Trophoblast cell (in vitro differentiated cells and primary cell): ENCODE results near the gene CRIM1.

Experiments used
- DNase-seq, 2 donors: peaks; one replicate each; pipeline ENCODE4 v3.0.0-alpha.2; 2016
- H2AFZ ChIP-seq: 2 replicates; pipeline ENCODE4 v1.6.1; 2013; ENCODE audit warnings: low read length, moderate library complexity, mild to moderate bottlenecking; ENCODE audit not compliant: insufficient read depth, poor library complexity
- H2AK5ac ChIP-seq: 2 replicates; pipeline ENCODE4 v1.6.1; 2013; ENCODE audit warnings: mild to moderate bottlenecking, low read length
- H2BK120ac ChIP-seq: 2 replicates; pipeline ENCODE4 v1.6.1; 2013; ENCODE audit warnings: low read length, mild to moderate bottlenecking, moderate library complexity; ENCODE audit not compliant: insufficient read depth, poor library complexity
- H2BK12ac ChIP-seq: 2 replicates; pipeline ENCODE4 v1.6.1; 2013; ENCODE audit warnings: mild to moderate bottlenecking, low read length, moderate library complexity
- H2BK5ac ChIP-seq: 2 replicates; pipeline ENCODE4 v1.6.1; 2013; ENCODE audit warnings: low read length, low read depth, moderate library complexity, mild to moderate bottlenecking; ENCODE audit not compliant: poor library complexity
- H3K14ac ChIP-seq: 2 replicates; pipeline ENCODE4 v1.6.1; 2013; ENCODE audit warnings: mild to moderate bottlenecking, low read length
- H3K18ac ChIP-seq: 2 replicates; pipeline ENCODE4 v1.6.1; 2013; ENCODE audit warnings: mild to moderate bottlenecking, low read length
- H3K23ac ChIP-seq: 2 replicates; pipeline ENCODE4 v1.6.1; 2013; ENCODE audit warnings: low read length
- H3K27ac ChIP-seq: 2 replicates; pipeline ENCODE4 v1.5.1; 2013; ENCODE audit warnings: low read depth, mild to moderate bottlenecking, inconsistent platforms, low read length, moderate library complexity
- H3K27me3 ChIP-seq: 2 replicates; pipeline ENCODE4 v1.6.1; 2013; ENCODE audit warnings: inconsistent platforms, mild to moderate bottlenecking, low read length, moderate library complexity; ENCODE audit not compliant: insufficient read depth
- H3K36me3 ChIP-seq, 2 experiments: 1 replicate in 1 of 2; 2 replicates in 1 of 2; pipeline ENCODE4 v1.6.1; 2013; ENCODE audit warnings: low read length in 2 of 2, mild to moderate bottlenecking in 2 of 2, moderate library complexity in 1 of 2; ENCODE audit not compliant: insufficient read depth in 2 of 2, control insufficient read depth in 1 of 2
- H3K4ac ChIP-seq: 2 replicates; pipeline ENCODE4 v1.6.1; 2013; ENCODE audit warnings: low read depth, mild to moderate bottlenecking, low read length, moderate library complexity
- H3K4me1 ChIP-seq, 2 experiments: 1 replicate in 1 of 2; 2 replicates in 1 of 2; pipeline ENCODE4 v1.6.1; 2013; ENCODE audit warnings: low read length in 2 of 2, mild to moderate bottlenecking in 2 of 2, moderate library complexity in 1 of 2; ENCODE audit not compliant: insufficient read depth in 2 of 2, control insufficient read depth in 1 of 2
- H3K4me2 ChIP-seq: 2 replicates; pipeline ENCODE4 v1.6.1; 2013; ENCODE audit warnings: inconsistent platforms, mild to moderate bottlenecking, low read length, moderate library complexity
- H3K4me3 ChIP-seq: 2 replicates; pipeline ENCODE4 v1.5.1; 2013; ENCODE audit warnings: mild to moderate bottlenecking, low read depth, low read length, inconsistent platforms
- H3K79me1 ChIP-seq: one replicate; pipeline ENCODE4 v1.6.1; 2013; ENCODE audit warnings: low read length
- H3K79me2 ChIP-seq: 2 replicates; pipeline ENCODE4 v1.6.1; 2013; ENCODE audit warnings: low read length, mild to moderate bottlenecking; ENCODE audit not compliant: control insufficient read depth, insufficient read depth, poor library complexity
- H3K9ac ChIP-seq: 2 replicates; pipeline ENCODE4 v1.6.1; 2013; ENCODE audit warnings: mild to moderate bottlenecking, low read length
- H3K9me3 ChIP-seq: 2 replicates; pipeline ENCODE4 v1.6.1; 2013; ENCODE audit warnings: low read depth, mild to moderate bottlenecking, control low read depth, inconsistent platforms, low read length; ENCODE audit not compliant: insufficient read depth
- H4K12ac ChIP-seq: 2 replicates; pipeline ENCODE4 v1.6.1; 2013; ENCODE audit warnings: low read depth, mild to moderate bottlenecking, low read length, moderate library complexity
- H4K8ac ChIP-seq: 2 replicates; pipeline ENCODE4 v1.6.1; 2013; ENCODE audit warnings: low read depth, mild to moderate bottlenecking, low read length, moderate library complexity
- H4K91ac ChIP-seq: one replicate; pipeline ENCODE4 v1.6.1; 2013; ENCODE audit warnings: low read depth, mild to moderate bottlenecking, low read length, moderate library complexity
- whole genome bisulfite sequencing: extraction: QIAGEN DNeasy Blood & Tissue Kit; methylation state at CpG from one replicate; pipeline ENCODE4 v1.1.7; 2013; ENCODE audit warnings: missing lambda C conversion rate; ENCODE audit not compliant: insufficient read length, insufficient coverage; ENCODE audit errors: extremely low coverage; 5-methylcytosine and 5-hydroxymethylcytosine counted together

The CRIM1 gene

GRCh38 chr2:36582951-36583350 lies 227.4 kb downstream of the CRIM1 start:
- Histone ChIP-seq H3K9ac (no peak overlapping the region), H2AK5ac (no peak overlapping the region)
- WGBS, result no CpG with 5 or more reads among the region's 3 CpGs

DNA sequence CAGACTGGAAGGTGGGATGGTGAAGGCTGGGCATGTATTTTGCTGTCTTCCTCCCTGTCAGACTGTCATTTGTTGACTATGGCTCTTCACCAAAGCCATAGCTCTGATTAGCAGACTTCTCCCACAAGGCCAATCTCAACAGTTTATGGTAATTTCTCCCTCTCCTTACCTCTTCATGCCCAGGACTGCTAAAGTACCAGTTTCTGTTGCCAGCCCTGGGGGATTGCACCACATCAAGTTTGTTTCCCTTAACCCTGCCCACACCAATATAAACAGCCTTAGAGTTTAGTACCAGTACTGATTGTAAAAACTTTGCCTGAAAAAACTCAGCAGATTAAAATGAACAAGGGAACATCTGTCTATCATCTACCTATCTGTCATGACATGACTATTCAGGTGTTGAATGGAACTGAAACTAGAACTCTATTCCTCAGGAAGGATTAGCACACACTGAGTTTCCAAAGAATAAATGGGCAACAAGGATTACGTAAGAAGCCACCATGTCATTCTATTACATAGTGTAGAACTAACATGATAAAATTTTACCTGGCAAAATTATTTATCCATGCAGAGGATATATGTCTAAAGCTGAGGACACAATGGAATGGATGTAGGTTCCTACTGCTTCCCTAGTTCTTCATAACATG lies 228.7 kb downstream of the CRIM1 start:
- WGBS, result no CpG with 5 or more reads among the region's 1 CpG
- Histone ChIP-seq H2AFZ (no peak overlapping the region), H3K4ac (no peak overlapping the region), H3K4me3 (no peak overlapping the region), H3K27ac (no peak overlapping the region), H2BK5ac (no peak overlapping the region), H3K4me1 (no peaks in the 10 kb centered on the region), H3K79me1 (no peaks in the 10 kb centered on the region), H3K18ac (no peak overlapping the region), H3K79me2 (peaks cover 2% of the 10 kb centered on the region), H2AK5ac (no peak overlapping the region), H2BK120ac (no peak overlapping the region), H3K27me3 (no peaks in the 10 kb centered on the region), H3K36me3 (peaks cover 16 to 30% of the 10 kb centered on the region in 2 experiments), H3K9me3 (no peaks in the 10 kb centered on the region), H2BK12ac (no peak overlapping the region), H3K23ac (no peak overlapping the region), H3K4me2 (no peak overlapping the region), H3K9ac (no peak overlapping the region), H4K91ac (no peak overlapping the region), H4K12ac (peak overlapping the region; percentile 3), H3K14ac (no peak overlapping the region), H4K8ac (no peak overlapping the region)
- DNase-seq, result no peak

More at GRCh38 chr2:36582951-36583350, 227.4 kb downstream of the CRIM1 start:
- H2AFZ ChIP-seq, result no peak overlapping the region
- no peak overlapping the region for H2BK5ac ChIP-seq
- no peak overlapping the region for H2BK120ac ChIP-seq
- no peak overlapping the region for H3K27ac ChIP-seq
- no peak overlapping the region for H2BK12ac ChIP-seq
- no peaks in the 10 kb centered on the region for H3K9me3 ChIP-seq
- H3K79me1 ChIP-seq, result no peaks in the 10 kb centered on the region
- no peak overlapping the region for H3K14ac ChIP-seq
- no peak overlapping the region for H4K8ac ChIP-seq
- H3K23ac ChIP-seq, result no peak overlapping the region
- H3K18ac ChIP-seq, result no peak overlapping the region
- H3K36me3 ChIP-seq, result peaks cover 19 to 31% of the 10 kb centered on the region in 2 experiments
- no peak overlapping the region for H3K4ac ChIP-seq
- H3K79me2 ChIP-seq, result no peaks in the 10 kb centered on the region
- no peak for DNase-seq
- H3K4me3 ChIP-seq, result no peak overlapping the region
- no peaks in the 10 kb centered on the region for H3K27me3 ChIP-seq
- no peak overlapping the region for H4K91ac ChIP-seq
- no peak overlapping the region for H3K4me2 ChIP-seq
- no peak overlapping the region for H4K12ac ChIP-seq
- no peaks in the 10 kb centered on the region for H3K4me1 ChIP-seq

GRCh38 chr2:36586672-36587071 lies 231.1 kb downstream of the CRIM1 start:
- H3K27ac ChIP-seq, result no peak overlapping the region
- H3K9ac ChIP-seq, result no peak overlapping the region
- H3K23ac ChIP-seq, result no peak overlapping the region
- H3K27me3 ChIP-seq, result no peaks in the 10 kb centered on the region
- no CpG with 5 or more reads among the region's 6 CpGs for WGBS
- H4K12ac ChIP-seq, result no peak overlapping the region
- H3K79me2 ChIP-seq, result peaks cover 2% of the 10 kb centered on the region
- H3K36me3 ChIP-seq, result peaks cover 13 to 22% of the 10 kb centered on the region in 2 experiments
- H3K18ac ChIP-seq, result no peak overlapping the region
- no peak overlapping the region for H2BK5ac ChIP-seq
- no peak overlapping the region for H2AK5ac ChIP-seq
- no peaks in the 10 kb centered on the region for H3K4me1 ChIP-seq
- H4K8ac ChIP-seq, result no peak overlapping the region
- H3K4ac ChIP-seq, result no peak overlapping the region
- H4K91ac ChIP-seq, result no peak overlapping the region
- H2BK120ac ChIP-seq, result no peak overlapping the region
- DNase-seq, result no peak
- H3K79me1 ChIP-seq, result no peaks in the 10 kb centered on the region
- no peak overlapping the region for H3K4me2 ChIP-seq
- no peak overlapping the region for H2AFZ ChIP-seq
- H3K4me3 ChIP-seq, result no peak overlapping the region
- no peak overlapping the region for H2BK12ac ChIP-seq
- H3K14ac ChIP-seq, result no peak overlapping the region
- no peaks in the 10 kb centered on the region for H3K9me3 ChIP-seq

DNA sequence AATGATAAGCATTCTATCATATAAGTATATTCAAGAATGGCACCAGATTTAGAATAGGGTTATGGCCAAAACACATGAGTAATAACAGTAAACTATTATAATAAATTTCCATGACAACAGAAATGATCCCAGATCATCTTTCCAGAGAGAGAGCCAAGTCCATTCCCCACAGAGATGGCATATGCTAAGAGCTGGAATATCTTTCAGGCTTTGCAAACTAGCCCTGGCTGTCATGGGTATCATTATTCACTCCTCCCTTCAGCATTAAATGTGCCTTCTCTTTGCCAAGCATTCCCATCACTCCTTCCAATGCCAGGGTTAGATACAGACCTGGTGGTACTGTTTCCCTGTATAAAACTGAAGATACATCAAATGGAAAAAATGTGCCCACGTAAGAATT lies 231.5 kb downstream of the CRIM1 start:
- no peak overlapping the region for H3K18ac ChIP-seq
- H3K79me1 ChIP-seq, result no peaks in the 10 kb centered on the region
- H2BK120ac ChIP-seq, result no peak overlapping the region
- H4K12ac ChIP-seq, result no peak overlapping the region
- no peak overlapping the region for H2AFZ ChIP-seq
- no peak overlapping the region for H2AK5ac ChIP-seq
- peaks cover 13 to 22% of the 10 kb centered on the region in 2 experiments for H3K36me3 ChIP-seq
- no peak overlapping the region for H3K4me3 ChIP-seq
- no peak overlapping the region for H3K4me2 ChIP-seq
- H3K27me3 ChIP-seq, result no peaks in the 10 kb centered on the region
- H3K4ac ChIP-seq, result no peak overlapping the region
- H3K79me2 ChIP-seq, result peaks cover 2% of the 10 kb centered on the region
- no peak overlapping the region for H4K91ac ChIP-seq
- no peaks in the 10 kb centered on the region for H3K9me3 ChIP-seq
- no CpG with 5 or more reads among the region's 1 CpG for WGBS
- H2BK12ac ChIP-seq, result no peak overlapping the region
- H3K4me1 ChIP-seq, result no peaks in the 10 kb centered on the region
- no peak overlapping the region for H3K27ac ChIP-seq
- no peak for DNase-seq
- no peak overlapping the region for H3K23ac ChIP-seq
- no peak overlapping the region for H3K14ac ChIP-seq
- no peak overlapping the region for H3K9ac ChIP-seq
- H2BK5ac ChIP-seq, result no peak overlapping the region
- no peak overlapping the region for H4K8ac ChIP-seq
